CD4-positive, alpha-beta T cell treated with Interleukin-6 for 4 hours (primary cell): ENCODE results near the gene C6orf62.
"Not testable (repeated sequence)": the region's sequence is repeated elsewhere in the genome, so short reads cannot be mapped to it uniquely, and the experiment has no call there.

Source experiments
- DNase-seq: peaks from one replicate; pipeline ENCODE4 v3.0.0-alpha.2; 2020; ENCODE audit warnings: mixed read lengths

C6orf62 gene

GRCh38 chr6:24742216-24742738 lies 23.3 kb upstream of the C6orf62 start:
- no peak for DNase-seq

- DNase-seq = no peak
Measured at GRCh38 chr6:24740861-24741260, 21.9 kb upstream of the C6orf62 start.

- DNase-seq = no peak
Measured at GRCh38 chr6:24738741-24739140, 19.8 kb upstream of the C6orf62 start.

DNA sequence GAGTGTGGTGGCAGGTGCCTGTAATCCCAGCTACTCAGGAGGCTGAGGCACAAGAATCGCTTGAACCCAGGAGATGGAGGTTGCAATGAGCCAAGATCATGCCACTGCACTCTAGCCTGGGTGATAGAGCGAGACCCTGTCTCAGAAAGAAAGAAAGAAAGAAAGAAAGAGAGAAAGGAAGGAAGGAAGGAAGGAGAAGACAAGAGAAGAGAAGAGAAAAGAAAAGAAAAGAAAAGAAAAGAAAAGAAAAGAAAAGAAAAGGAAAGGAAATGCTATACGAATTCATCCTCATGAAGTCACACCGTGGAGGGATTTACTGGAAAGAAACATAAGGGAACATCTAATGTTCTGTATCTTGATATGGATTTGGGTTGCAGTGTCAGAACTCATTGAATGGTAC lies 15.8 kb upstream of the C6orf62 start:
- DNase-seq = not testable (repeated sequence)

DNA sequence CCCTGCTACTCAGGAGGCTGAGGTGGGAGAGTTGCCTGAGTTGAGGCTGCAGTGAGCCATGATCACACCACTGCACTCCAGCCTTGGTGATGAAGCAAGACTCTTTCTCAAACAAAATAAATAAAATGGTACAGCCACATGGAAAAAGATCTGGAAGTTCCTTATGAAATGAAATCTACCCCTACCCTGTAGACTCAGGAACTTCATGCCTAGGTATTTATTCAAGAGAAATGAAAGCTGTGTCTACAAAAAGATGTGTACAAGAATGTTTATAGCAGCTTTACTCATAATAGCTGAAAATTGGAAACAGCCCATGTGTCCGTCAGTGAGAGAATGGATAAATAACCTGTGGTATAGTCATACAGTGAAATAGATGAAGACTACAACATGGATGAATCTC lies 15.2 kb upstream of the C6orf62 start:
- DNase-seq = no peak

- DNase-seq = not testable (repeated sequence)
Measured at GRCh38 chr6:24731456-24732134, 12.6 kb upstream of the C6orf62 start.

- DNase-seq = not testable (repeated sequence)
Measured at GRCh38 chr6:24730653-24731052, 11.7 kb upstream of the C6orf62 start.

- DNase-seq = no peak
Measured at GRCh38 chr6:24723270-24723669, 4.3 kb upstream of the C6orf62 start.

DNA sequence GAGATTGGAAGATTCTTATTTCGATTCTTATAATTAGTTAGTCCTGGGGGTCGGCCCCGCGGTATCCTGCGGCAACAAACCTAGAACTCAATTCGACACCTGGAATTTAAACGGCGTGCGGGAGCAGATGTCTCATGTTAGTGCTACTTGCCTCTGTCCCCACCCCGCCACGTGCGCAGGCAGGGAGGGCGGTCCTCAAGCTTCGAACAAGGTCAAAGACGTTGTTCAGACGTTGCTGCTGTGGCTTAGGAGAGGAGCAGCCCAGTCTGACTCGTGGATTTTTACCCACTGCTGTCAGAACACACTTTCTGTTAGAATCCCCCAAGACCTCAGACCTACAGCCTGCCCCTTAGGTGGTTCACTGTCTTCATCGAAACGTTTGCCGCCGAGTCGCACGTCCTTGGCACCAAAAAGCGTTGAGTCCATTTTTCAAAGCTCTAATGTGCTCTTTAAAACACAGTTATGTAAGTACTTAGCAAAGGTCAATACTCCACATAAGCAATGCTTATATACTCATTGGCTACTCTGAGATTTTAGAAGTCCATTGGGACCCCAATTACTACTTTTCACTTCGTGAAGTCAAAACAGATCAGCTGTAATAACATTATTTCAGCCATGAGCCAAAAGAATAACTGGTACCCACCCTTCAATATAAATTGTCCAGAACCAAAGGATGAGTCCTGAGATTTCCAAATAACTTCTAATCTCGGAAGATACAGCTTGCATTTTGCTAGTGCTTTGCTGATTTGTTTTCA lies 2.7 kb upstream of the C6orf62 start:
- DNase-seq = peak; percentile 86

- peak; percentile 100 for DNase-seq
Measured at GRCh38 chr6:24720604-24721460, 1.9 kb upstream of the C6orf62 start.

- DNase-seq = peak; percentile 83
Measured at GRCh38 chr6:24720131-24720603, 1.2 kb upstream of the C6orf62 start.

GRCh38 chr6:24718449-24719124 lies 367 bp downstream of the C6orf62 start:
- DNase-seq = no peak

- DNase-seq = not testable (repeated sequence)
Measured at GRCh38 chr6:24716602-24717148, 2.3 kb downstream of the C6orf62 start.

DNA sequence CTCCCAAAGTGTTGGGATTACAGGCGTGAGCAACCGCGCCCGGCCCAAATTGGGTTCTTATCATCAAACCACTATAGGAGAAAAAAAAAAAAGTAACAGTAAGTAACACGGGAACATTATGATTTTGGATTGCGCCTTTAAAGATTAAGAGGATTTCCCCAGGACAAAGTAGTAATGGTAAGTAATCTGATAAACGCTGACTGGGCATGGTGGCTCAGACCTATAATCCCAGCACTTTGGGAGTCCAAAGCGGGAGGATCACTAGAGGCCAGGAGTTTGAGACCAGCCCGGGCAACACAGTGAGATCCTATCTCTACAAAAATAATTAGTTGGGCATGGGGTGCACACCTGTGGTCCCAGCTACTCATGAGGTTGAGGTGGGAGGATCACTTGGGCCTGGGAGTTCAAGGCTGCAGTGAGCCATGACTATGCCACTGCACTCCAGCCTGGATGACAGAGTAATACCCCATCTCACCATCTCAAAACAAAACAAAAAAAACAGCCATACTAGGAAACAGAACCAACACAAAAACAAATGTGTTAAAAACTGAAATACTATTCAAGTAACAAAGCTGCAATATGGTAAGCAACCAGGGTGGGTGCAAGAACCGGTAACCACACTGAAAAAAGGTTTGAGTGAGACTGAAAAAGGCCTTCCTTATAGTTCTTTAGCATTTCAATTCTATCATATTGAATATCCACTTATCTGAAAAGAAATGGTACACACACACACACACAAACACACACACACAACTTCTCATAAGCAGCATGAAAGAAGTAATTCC lies 8.2 kb downstream of the C6orf62 start:
- no peak for DNase-seq

- no peak for DNase-seq
Measured at GRCh38 chr6:24709014-24709711, 9.8 kb downstream of the C6orf62 start.

DNA sequence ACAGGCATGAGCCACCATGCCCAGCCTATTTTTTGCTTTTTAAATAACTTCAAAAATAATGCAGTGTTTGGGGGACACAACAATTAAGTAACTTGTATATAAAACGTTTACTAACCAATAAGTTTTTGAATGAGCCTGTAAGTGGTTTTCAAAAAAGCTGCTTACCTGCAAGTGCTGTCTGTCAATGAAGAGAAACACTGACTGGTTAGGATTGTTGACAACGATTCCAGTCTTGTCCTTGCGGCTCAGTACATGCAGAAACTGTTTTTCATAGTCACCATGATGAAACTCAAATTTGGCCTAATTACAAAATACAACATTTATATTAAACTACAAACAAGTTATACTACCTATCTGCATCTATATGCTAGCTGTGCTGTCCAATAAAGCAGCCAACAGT lies 10.3 kb downstream of the C6orf62 start:
- DNase-seq = no peak

DNA sequence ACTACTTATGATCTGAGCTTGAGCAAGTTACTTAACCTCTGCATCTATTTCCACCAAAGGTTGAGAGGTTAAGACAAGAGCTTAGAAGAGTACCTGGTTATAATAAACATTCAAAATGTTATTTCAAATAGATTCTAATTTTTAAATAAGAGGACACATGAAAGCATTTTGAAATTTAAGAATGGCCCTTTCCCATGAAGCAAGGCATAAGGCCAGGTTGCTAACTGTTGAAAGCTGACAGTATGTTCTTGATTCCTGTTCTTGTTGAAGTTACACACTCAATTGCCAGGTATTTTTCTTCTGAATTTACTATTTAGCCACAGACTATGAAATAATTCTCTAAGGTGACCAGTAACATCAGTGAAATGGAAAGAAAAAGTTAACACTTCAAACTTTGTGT lies 14.5 kb downstream of the C6orf62 start:
- no peak for DNase-seq

DNA sequence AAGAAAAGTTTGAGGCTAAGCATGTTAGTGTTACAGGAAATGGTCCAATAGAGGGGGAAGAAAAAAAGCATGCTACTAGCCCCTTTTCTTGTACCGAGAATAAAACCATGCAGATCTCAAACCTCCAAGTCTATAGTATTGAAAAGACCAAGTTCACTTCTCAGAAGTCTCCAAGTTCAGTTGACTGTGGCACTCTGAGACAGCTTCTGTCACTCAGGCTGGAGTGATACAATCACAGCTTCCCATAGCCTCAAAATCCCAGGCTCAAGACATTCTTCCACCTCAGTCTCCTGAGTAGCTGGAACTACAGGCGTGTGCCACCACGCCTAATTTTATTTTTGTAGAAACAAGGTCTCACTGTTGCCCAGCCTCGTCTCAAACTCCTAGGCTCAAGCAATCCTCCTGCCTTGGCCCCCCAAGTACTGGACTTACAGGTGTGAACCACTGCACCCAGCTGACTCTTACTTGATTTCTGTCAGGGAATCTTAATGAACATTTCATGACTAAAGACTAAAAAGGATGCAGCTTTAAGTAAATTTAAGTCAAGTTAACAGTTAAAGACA lies 16.2 kb downstream of the C6orf62 start:
- DNase-seq = no peak

GRCh38 chr6:24699521-24700359 lies 19.2 kb downstream of the C6orf62 start:
- DNase-seq = no peak
